Measurements from ENCODE around the gene CALML4. TPM values are rescaled to one million over a fixed set of nuclear protein-coding genes. Genes with fewer than 3 reads are reported as not detected.

Gene CALML4
- total RNA-seq, 2 donors from 2014 or later, result 3.3 to 12.7 TPM

GRCh38 chr15:68192804-68193486 lies 12.2 kb downstream of the CALML4 start:
- Histone ChIP-seq H3K9me3 (no peaks in the 10 kb centered on the region), H3K27ac (no peak overlapping the region), H3K4me1 (peaks cover 19% of the 10 kb centered on the region), H3K36me3 (replicated peaks in 1 of 2; ENCODE audit: insufficient read depth in 1 of 2, low read depth in 2 of 2) (no peaks in the 10 kb centered on the region), H3K4me3 (no peak overlapping the region), H3K27me3 (no peaks in the 10 kb centered on the region)
- intact Hi-C loops (cut with DNase I), result no loop called here
- ATAC-seq (no peak), DNase-seq (no peak)
- WGBS, 2 donors, result 87 to 90% methylated on average over 5 of the region's 5 CpGs
- TF ChIP-seq POLR2A (IDR thresholded peaks at IDR 0.05), result no peak
- TF ChIP-seq, protein P1, sequence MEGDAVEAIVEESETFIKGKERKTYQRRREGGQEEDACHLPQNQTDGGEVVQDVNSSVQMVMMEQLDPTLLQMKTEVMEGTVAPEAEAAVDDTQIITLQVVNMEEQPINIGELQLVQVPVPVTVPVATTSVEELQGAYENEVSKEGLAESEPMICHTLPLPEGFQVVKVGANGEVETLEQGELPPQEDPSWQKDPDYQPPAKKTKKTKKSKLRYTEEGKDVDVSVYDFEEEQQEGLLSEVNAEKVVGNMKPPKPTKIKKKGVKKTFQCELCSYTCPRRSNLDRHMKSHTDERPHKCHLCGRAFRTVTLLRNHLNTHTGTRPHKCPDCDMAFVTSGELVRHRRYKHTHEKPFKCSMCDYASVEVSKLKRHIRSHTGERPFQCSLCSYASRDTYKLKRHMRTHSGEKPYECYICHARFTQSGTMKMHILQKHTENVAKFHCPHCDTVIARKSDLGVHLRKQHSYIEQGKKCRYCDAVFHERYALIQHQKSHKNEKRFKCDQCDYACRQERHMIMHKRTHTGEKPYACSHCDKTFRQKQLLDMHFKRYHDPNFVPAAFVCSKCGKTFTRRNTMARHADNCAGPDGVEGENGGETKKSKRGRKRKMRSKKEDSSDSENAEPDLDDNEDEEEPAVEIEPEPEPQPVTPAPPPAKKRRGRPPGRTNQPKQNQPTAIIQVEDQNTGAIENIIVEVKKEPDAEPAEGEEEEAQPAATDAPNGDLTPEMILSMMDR (IDR thresholded peaks at IDR 0.05), result no peak

GRCh38 chr15:68192117-68192516 lies 13.0 kb downstream of the CALML4 start:
- DNase-seq, result no peak
- intact Hi-C loops (cut with DNase I), result no loop called here
- H3K27me3 ChIP-seq, result no peaks in the 10 kb centered on the region
- no peak for TF ChIP-seq POLR2A (IDR thresholded peaks at IDR 0.05)
- TF ChIP-seq, protein P1 (IDR thresholded peaks at IDR 0.05), result no peak
- no peak overlapping the region for H3K4me3 ChIP-seq
- no peak for ATAC-seq
- WGBS, 2 donors, result 96 to 100% methylated on average over 4 of the region's 4 CpGs
- no peak overlapping the region for H3K27ac ChIP-seq
- H3K36me3 ChIP-seq (replicated peaks in 1 of 2; ENCODE audit: insufficient read depth in 1 of 2, low read depth in 2 of 2), result no peaks in the 10 kb centered on the region
- no peaks in the 10 kb centered on the region for H3K9me3 ChIP-seq
- peaks cover 27% of the 10 kb centered on the region for H3K4me1 ChIP-seq

DNA sequence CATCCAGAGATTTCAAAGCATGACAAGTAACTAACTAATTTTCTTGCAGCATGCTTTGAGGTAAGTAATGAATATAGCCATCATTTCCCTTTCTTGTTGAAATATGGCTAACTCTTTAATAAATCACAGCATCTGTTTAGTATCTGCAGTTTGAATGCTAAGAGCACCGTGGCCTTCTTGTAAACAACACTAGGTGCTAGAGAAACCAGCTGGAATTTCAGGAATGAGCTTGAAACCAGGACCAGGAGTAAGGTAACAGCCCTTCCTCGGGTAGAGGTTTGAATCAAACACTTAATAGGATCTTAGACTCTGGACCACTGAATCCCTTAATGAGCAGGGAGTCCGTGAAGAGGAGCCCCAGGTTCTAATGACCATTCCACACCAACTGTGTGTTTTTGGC lies 13.6 kb downstream of the CALML4 start:
- Histone ChIP-seq H3K36me3 (replicated peaks in 1 of 2; ENCODE audit: insufficient read depth in 1 of 2, low read depth in 2 of 2) (peaks cover 0 to 1% of the 10 kb centered on the region in 2 donors), H3K4me1 (peaks cover 32% of the 10 kb centered on the region), H3K27ac (no peak overlapping the region), H3K4me3 (no peak overlapping the region), H3K9me3 (no peaks in the 10 kb centered on the region), H3K27me3 (no peaks in the 10 kb centered on the region)
- DNase-seq (no peak), ATAC-seq (no peak)
- 63 to 67% methylated on average over 3 of the region's 3 CpGs for WGBS, 2 donors
- intact Hi-C loops (cut with DNase I), result no loop called here
- TF ChIP-seq POLR2A (IDR thresholded peaks at IDR 0.05), result no peak
- TF ChIP-seq, protein P1 (IDR thresholded peaks at IDR 0.05), result no peak

GRCh38 chr15:68190048-68190447 lies 15.1 kb downstream of the CALML4 start:
- H3K36me3 ChIP-seq (replicated peaks in 1 of 2; ENCODE audit: insufficient read depth in 1 of 2, low read depth in 2 of 2), result peaks cover 0 to 3% of the 10 kb centered on the region in 2 donors
- H3K4me3 ChIP-seq, result no peak overlapping the region
- no peak for TF ChIP-seq POLR2A (IDR thresholded peaks at IDR 0.05)
- TF ChIP-seq, protein P1 (IDR thresholded peaks at IDR 0.05), result no peak
- H3K9me3 ChIP-seq, result no peaks in the 10 kb centered on the region
- ATAC-seq (no peak), DNase-seq (no peak)
- intact Hi-C loops (cut with DNase I), result no loop called here
- H3K27ac ChIP-seq, result no peak overlapping the region
- WGBS, 2 donors, result 87 to 89% methylated on average over 4 of the region's 4 CpGs
- H3K4me1 ChIP-seq, result peaks cover 30% of the 10 kb centered on the region
- no peaks in the 10 kb centered on the region for H3K27me3 ChIP-seq

GRCh38 chr15:68188647-68189046 lies 16.5 kb downstream of the CALML4 start:
- peak overlapping the region in 3 of 4 donors; percentile 48 to 84 (median 80) for H3K27ac ChIP-seq
- no peak overlapping the region for H3K4me3 ChIP-seq
- intact Hi-C loops (cut with DNase I), result no loop called here
- no peaks in the 10 kb centered on the region for H3K9me3 ChIP-seq
- no peaks in the 10 kb centered on the region for H3K27me3 ChIP-seq
- ATAC-seq (no peak), DNase-seq (no peak)
- H3K36me3 ChIP-seq (replicated peaks in 1 of 2; ENCODE audit: insufficient read depth in 1 of 2, low read depth in 2 of 2), result peaks cover 0 to 7% of the 10 kb centered on the region in 2 donors
- WGBS, 2 donors, result 70 to 76% methylated on average over 2 of the region's 2 CpGs
- H3K4me1 ChIP-seq, result peaks cover 29% of the 10 kb centered on the region
- no peak for TF ChIP-seq POLR2A (IDR thresholded peaks at IDR 0.05)
- TF ChIP-seq, protein P1 (IDR thresholded peaks at IDR 0.05), result no peak

All from body of pancreas (tissue), 4 donors.